Kidney (tissue), 14 donors: ENCODE measurements around the gene NXF1. TPM values are rescaled to one million over a fixed set of nuclear protein-coding genes. Genes with fewer than 3 reads are reported as not detected.

Experiments
- DNase-seq, 5 donors: peaks; one replicate each; pipeline ENCODE4 v3.0.0-alpha.2; 2013 to 2020
- FAIRE-seq: peaks from 2 replicates; lab custom pipeline; 2012; peaks lifted over from hg19 to GRCh38; lab: Jason Lieb, UNC
- H3K27ac ChIP-seq, 2 donors: one replicate each; pipeline ENCODE4 v1.7.0; 2013; ENCODE audit warnings: low read depth in 2 of 2, low read length in 2 of 2, inconsistent platforms in 1 of 2
- H3K27me3 ChIP-seq: one replicate; pipeline ENCODE4 v1.7.1; 2013; ENCODE audit warnings: low read length, inconsistent platforms; ENCODE audit not compliant: control insufficient read depth, insufficient read depth
- H3K36me3 ChIP-seq, 3 donors: one replicate each; pipeline versions ENCODE4 v1.7.0 to v1.7.1; 2013; ENCODE audit warnings: low read length in 3 of 3, control low read depth in 1 of 3, inconsistent platforms in 1 of 3; ENCODE audit not compliant: insufficient read depth in 3 of 3, control insufficient read depth in 2 of 3
- H3K4me1 ChIP-seq, 3 donors: one replicate each; pipeline versions ENCODE4 v1.7.0 to v1.7.1; 2013; ENCODE audit warnings: low read length in 3 of 3, inconsistent platforms in 1 of 3, low read depth in 1 of 3; ENCODE audit not compliant: control insufficient read depth in 2 of 3, insufficient read depth in 2 of 3
- H3K4me3 ChIP-seq, 3 donors: one replicate each; pipeline versions ENCODE4 v1.7.0 to v1.8.1; 2013; ENCODE audit warnings: low read length in 3 of 3, control low read depth in 1 of 3, inconsistent platforms in 1 of 3
- H3K9ac ChIP-seq, 3 donors: one replicate each; pipeline versions ENCODE4 v1.7.0 to v1.7.1; 2013; ENCODE audit warnings: low read length in 3 of 3, control low read depth in 1 of 3, inconsistent platforms in 1 of 3
- H3K9me3 ChIP-seq, 3 donors: one replicate each; pipeline versions ENCODE4 v1.7.0 to v1.7.1; 2013; ENCODE audit warnings: low read length in 3 of 3, control low read depth in 1 of 3, inconsistent platforms in 1 of 3; ENCODE audit not compliant: control insufficient read depth in 2 of 3, insufficient read depth in 1 of 3
- intact Hi-C: fragments of 100-400 bp; cut with DNase I; formaldehyde crosslinking; loops from one replicate; pipeline ENCODE4 v1.11.1; 2022
- microRNA-seq: library from miRNA; unstranded; fragments of <30 nt; microRNA quantifications from one replicate; pipeline ENCODE4 v1.2.0, GENCODE V29; 2020
- polyA plus RNA-seq: library from polyadenylated mRNA; stranded (reverse); fragments of 350-450 nt; fragmentation: Illumina TruSeq; extraction: RNeasy Lipid Tissue Mini Kit (QIAGEN cat#74804); gene quantifications from one replicate; pipeline ENCODE4 v1.2.3, GENCODE V29; 2014; ENCODE audit warnings: low read depth, low replicate concordance; ENCODE audit not compliant: insufficient read depth
- total RNA-seq: library from RNA; stranded (reverse); fragmentation: NEBNext Ultra II Directional; extraction: Animal tissue kit (Norgen Biotek cat#: 25700); gene quantifications from one replicate; pipeline ENCODE4 v1.2.1, GENCODE V29; 2021
- TF ChIP-seq, protein P1 (sequence below): IDR thresholded peaks from 3 replicates; pipeline ENCODE4 v1.5.1; 2012; ENCODE audit warnings: mild to moderate bottlenecking, moderate library complexity, borderline replicate concordance; ENCODE audit not compliant: insufficient read depth; ENCODE audit errors: extremely low read depth
- donor health status: control.
- donor health status: control.
- donor health status: control.
- donor health status: control.
- donor health status: control.
- donor health status: DM: yes; HTN: yes; CAD: no.
- donor health status: Normal renal cell carcinoma (clear cell type).

NXF1 gene
- total and polyA plus RNA-seq, 2 donors from 2014 or later = 70.7 to 83.8 TPM

- Histone ChIP-seq H3K9me3 (no peaks in the 10 kb centered on the region), H3K4me3 (no peak overlapping the region), H3K4me1 (peaks cover 0 to 6% (median 2%) of the 10 kb centered on the region in 3 donors), H3K36me3 (peaks cover 0 to 7% (median 2%) of the 10 kb centered on the region in 3 donors), H3K27ac (no peak overlapping the region), H3K27me3 (no peaks in the 10 kb centered on the region), H3K9ac (no peak overlapping the region)
- intact Hi-C loops = no loop called here
- FAIRE-seq (no peak), DNase-seq (peak in 3 of 5 donors; percentile 14 to 60 (median 55))
- TF ChIP-seq, protein P1, sequence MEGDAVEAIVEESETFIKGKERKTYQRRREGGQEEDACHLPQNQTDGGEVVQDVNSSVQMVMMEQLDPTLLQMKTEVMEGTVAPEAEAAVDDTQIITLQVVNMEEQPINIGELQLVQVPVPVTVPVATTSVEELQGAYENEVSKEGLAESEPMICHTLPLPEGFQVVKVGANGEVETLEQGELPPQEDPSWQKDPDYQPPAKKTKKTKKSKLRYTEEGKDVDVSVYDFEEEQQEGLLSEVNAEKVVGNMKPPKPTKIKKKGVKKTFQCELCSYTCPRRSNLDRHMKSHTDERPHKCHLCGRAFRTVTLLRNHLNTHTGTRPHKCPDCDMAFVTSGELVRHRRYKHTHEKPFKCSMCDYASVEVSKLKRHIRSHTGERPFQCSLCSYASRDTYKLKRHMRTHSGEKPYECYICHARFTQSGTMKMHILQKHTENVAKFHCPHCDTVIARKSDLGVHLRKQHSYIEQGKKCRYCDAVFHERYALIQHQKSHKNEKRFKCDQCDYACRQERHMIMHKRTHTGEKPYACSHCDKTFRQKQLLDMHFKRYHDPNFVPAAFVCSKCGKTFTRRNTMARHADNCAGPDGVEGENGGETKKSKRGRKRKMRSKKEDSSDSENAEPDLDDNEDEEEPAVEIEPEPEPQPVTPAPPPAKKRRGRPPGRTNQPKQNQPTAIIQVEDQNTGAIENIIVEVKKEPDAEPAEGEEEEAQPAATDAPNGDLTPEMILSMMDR = no peak
These were observed 57.6 kb downstream of the NXF1 start for GRCh38 chr11:62747475-62748160.

Small RNAs within 50 kb of the gene (microRNA-seq; reads per million reads assigned to microRNA genes)
- 1.0 reads per million for gene MIR6514
- gene MIR6748 = not detected

Other genes with a start within 250 kb of the NXF1 start
- gene EEF1G, start 231.5 kb downstream of the NXF1 start, total RNA-seq = 1,136 TPM
- gene EEF1G, start 231.5 kb downstream of the NXF1 start, polyA plus RNA-seq = 1,809 TPM
- gene TUT1, start 213.9 kb downstream of the NXF1 start, total RNA-seq = 29.5 TPM
- gene TUT1, start 213.9 kb downstream of the NXF1 start, polyA plus RNA-seq = 18.7 TPM
- gene MTA2, start 203.6 kb downstream of the NXF1 start, total RNA-seq = 71.8 TPM
- gene MTA2, start 203.6 kb downstream of the NXF1 start, polyA plus RNA-seq = 34.4 TPM
- gene EML3, start 192.7 kb downstream of the NXF1 start, total RNA-seq = 83.3 TPM
- gene EML3, start 192.7 kb downstream of the NXF1 start, polyA plus RNA-seq = 35.0 TPM
- gene ROM1, start 192.2 kb downstream of the NXF1 start, total RNA-seq = 7.9 TPM
- 11.1 TPM for gene ROM1, start 192.2 kb downstream of the NXF1 start, polyA plus RNA-seq
- gene B3GAT3, start 183.5 kb downstream of the NXF1 start, total RNA-seq = 50.6 TPM
- gene B3GAT3, start 183.5 kb downstream of the NXF1 start, polyA plus RNA-seq = 66.2 TPM
- 309 TPM for gene GANAB, start 158.8 kb downstream of the NXF1 start, total RNA-seq
- gene GANAB, start 158.8 kb downstream of the NXF1 start, polyA plus RNA-seq = 110 TPM
- 21.2 TPM for gene INTS5, start 152.1 kb downstream of the NXF1 start, total RNA-seq
- 11.2 TPM for gene INTS5, start 152.1 kb downstream of the NXF1 start, polyA plus RNA-seq
- 44.5 TPM for gene C11orf98, start 140.2 kb downstream of the NXF1 start, total RNA-seq
- gene C11orf98, start 140.2 kb downstream of the NXF1 start, polyA plus RNA-seq = 138 TPM
- 12.1 TPM for gene CSKMT, start 140.1 kb downstream of the NXF1 start, total RNA-seq
- gene CSKMT, start 140.1 kb downstream of the NXF1 start, polyA plus RNA-seq = 8.2 TPM
- 7.6 TPM for gene UQCC3, start 133.8 kb downstream of the NXF1 start, total RNA-seq
- 24.8 TPM for gene UQCC3, start 133.8 kb downstream of the NXF1 start, polyA plus RNA-seq
- 7.9 TPM for gene LBHD1, start 133.2 kb downstream of the NXF1 start, total RNA-seq
- gene LBHD1, start 133.2 kb downstream of the NXF1 start, polyA plus RNA-seq = 5.3 TPM
- gene UBXN1, start 126.4 kb downstream of the NXF1 start, total RNA-seq = 89.2 TPM
- gene UBXN1, start 126.4 kb downstream of the NXF1 start, polyA plus RNA-seq = 139 TPM
- gene LRRN4CL, start 115.9 kb downstream of the NXF1 start, total RNA-seq = 1.2 TPM
- 0.58 TPM for gene LRRN4CL, start 115.9 kb downstream of the NXF1 start, polyA plus RNA-seq
- 93.2 TPM for gene BSCL2, start 98.0 kb downstream of the NXF1 start, total RNA-seq
- 249 TPM for gene BSCL2, start 98.0 kb downstream of the NXF1 start, polyA plus RNA-seq
- not detected for gene GNG3, start 97.8 kb downstream of the NXF1 start, total RNA-seq
- 1.1 TPM for gene GNG3, start 97.8 kb downstream of the NXF1 start, polyA plus RNA-seq
- gene HNRNPUL2, start 78.0 kb downstream of the NXF1 start, total RNA-seq = 49.0 TPM
- gene HNRNPUL2, start 78.0 kb downstream of the NXF1 start, polyA plus RNA-seq = 37.1 TPM
- 24.8 TPM for gene TTC9C, start 77.0 kb downstream of the NXF1 start, total RNA-seq
- 39.2 TPM for gene TTC9C, start 77.0 kb downstream of the NXF1 start, polyA plus RNA-seq
- 15.0 TPM for gene ZBTB3, start 51.3 kb downstream of the NXF1 start, total RNA-seq
- gene ZBTB3, start 51.3 kb downstream of the NXF1 start, polyA plus RNA-seq = 4.8 TPM
- gene POLR2G, start 43.9 kb downstream of the NXF1 start, total RNA-seq = 66.0 TPM
- gene POLR2G, start 43.9 kb downstream of the NXF1 start, polyA plus RNA-seq = 143 TPM
- 27.1 TPM for gene TAF6L, start 34.0 kb downstream of the NXF1 start, total RNA-seq
- gene TAF6L, start 34.0 kb downstream of the NXF1 start, polyA plus RNA-seq = 19.3 TPM
- gene TMEM179B, start 18.0 kb downstream of the NXF1 start, total RNA-seq = 57.1 TPM
- 105 TPM for gene TMEM179B, start 18.0 kb downstream of the NXF1 start, polyA plus RNA-seq
- 16.5 TPM for gene TMEM223, start 13.4 kb downstream of the NXF1 start, total RNA-seq
- 34.9 TPM for gene TMEM223, start 13.4 kb downstream of the NXF1 start, polyA plus RNA-seq
- 39.6 TPM for gene STX5, start 26.6 kb upstream of the NXF1 start, total RNA-seq
- 44.6 TPM for gene STX5, start 26.6 kb upstream of the NXF1 start, polyA plus RNA-seq
- gene TEX54, start 27.4 kb upstream of the NXF1 start, total RNA-seq = not detected
- gene TEX54, start 27.4 kb upstream of the NXF1 start, polyA plus RNA-seq = not detected
- 48.9 TPM for gene WDR74, start 34.1 kb upstream of the NXF1 start, total RNA-seq
- gene WDR74, start 34.1 kb upstream of the NXF1 start, polyA plus RNA-seq = 38.5 TPM
- gene SLC3A2, start 75.5 kb upstream of the NXF1 start, total RNA-seq = 203 TPM
- gene SLC3A2, start 75.5 kb upstream of the NXF1 start, polyA plus RNA-seq = 299 TPM
- 0.44 TPM for gene CHRM1, start 115.9 kb upstream of the NXF1 start, total RNA-seq
- 0.22 TPM for gene CHRM1, start 115.9 kb upstream of the NXF1 start, polyA plus RNA-seq
- 2.4 TPM for gene SLC22A6, start 179.5 kb upstream of the NXF1 start, total RNA-seq
- 362 TPM for gene SLC22A6, start 179.5 kb upstream of the NXF1 start, polyA plus RNA-seq
- gene SLC22A8, start 210.4 kb upstream of the NXF1 start, total RNA-seq = 0.41 TPM
- gene SLC22A8, start 210.4 kb upstream of the NXF1 start, polyA plus RNA-seq = 447 TPM